A673 (cell line): ENCODE measurements around the gene KLF11.

ENCODE experiments used
- CTCF ChIP-seq: fragments of 300-800, 200-600 bp; sonication (generic); conservative IDR thresholded peaks from 2 replicates; pipeline ENCODE4 v1.5.1; 2017; ENCODE audit warnings: low read depth, mild to moderate bottlenecking, antibody characterized with exemption, low read length, moderate library complexity, mixed read lengths
- EZH2 ChIP-seq: fragments of 200-600 bp; sonication (generic); IDR thresholded peaks from 2 replicates; pipeline ENCODE4 v1.6.1; 2017; ENCODE audit warnings: borderline replicate concordance, low read depth, mild to moderate bottlenecking, mixed read lengths, antibody characterized with exemption, low read length; ENCODE audit not compliant: poor library complexity, severe bottlenecking

DNA sequence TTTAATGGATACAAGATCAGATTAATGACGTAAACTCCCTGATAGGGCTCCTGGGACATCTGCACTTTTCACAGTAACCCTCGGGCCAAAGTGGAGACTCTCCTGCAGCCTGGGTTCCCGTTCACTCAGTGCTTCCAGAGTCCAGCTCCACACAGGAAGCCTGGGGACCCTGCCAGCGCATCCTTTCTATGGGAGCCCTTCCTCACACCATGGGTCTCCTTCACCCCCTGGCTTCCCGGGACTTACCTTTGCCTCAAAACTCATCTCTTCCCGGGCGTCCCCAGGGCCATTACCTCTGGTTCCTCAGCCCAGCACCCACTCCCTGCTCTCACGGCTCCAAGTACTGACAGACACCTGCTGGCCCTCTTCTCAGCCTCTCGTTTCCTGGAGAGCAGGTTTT lies 40.7 kb upstream of the KLF11 start:
- no peak for TF ChIP-seq CTCF
- TF ChIP-seq EZH2, result no peak
